Transverse colon (tissue), 4 donors: Measurements from ENCODE around the gene PRDM11. TPM values are rescaled to one million over a fixed set of nuclear protein-coding genes. Genes with fewer than 3 reads are reported as not detected.

Experiments used
- DNase-seq: peaks from one replicate; pipeline ENCODE4 v3.0.0-alpha.2; 2019
- H3K27ac ChIP-seq, 4 donors: fragments of 200-600 bp; sonication (generic); 2 replicates each; pipeline ENCODE4 v1.5.1; 2016 to 2018; ENCODE audit warnings: inconsistent platforms in 4 of 4
- H3K27me3 ChIP-seq: fragments of 200-600 bp; sonication (generic); 2 replicates; pipeline ENCODE4 v1.5.1; 2017; ENCODE audit warnings: inconsistent platforms
- H3K36me3 ChIP-seq, 4 donors: fragments of 200-600 bp; sonication (generic); 2 replicates each; pipeline ENCODE4 v1.5.1; 2017 to 2019; ENCODE audit warnings: inconsistent platforms in 4 of 4
- H3K4me1 ChIP-seq, 4 donors: fragments of 200-600 bp; sonication (generic); 2 replicates each; pipeline ENCODE4 v1.5.1; 2017 to 2020; ENCODE audit warnings: inconsistent platforms in 4 of 4
- H3K4me3 ChIP-seq, 4 donors: fragments of 200-600 bp; sonication (generic); 1 replicate in 1 of 4; 2 replicates in 3 of 4; pipeline versions ENCODE4 v1.5.1 to v1.6.1; 2017 to 2019; ENCODE audit warnings: inconsistent platforms in 4 of 4
- H3K9me3 ChIP-seq, 2 donors: fragments of 200-600 bp; sonication (generic); 2 replicates each; pipeline ENCODE4 v1.5.1; 2017 to 2019; ENCODE audit warnings: inconsistent platforms in 2 of 2
- CTCF ChIP-seq, 5 experiments: fragments of 200-600 bp in 3 of 5; fragments of 450-650 bp in 2 of 5; sonication (generic) in 3 of 5; IDR thresholded peaks; 1 replicate in 2 of 5; 2 replicates in 3 of 5; pipeline ENCODE4 v1.5.1; 2016 to 2017; ENCODE audit warnings: antibody characterized with exemption in 5 of 5, inconsistent platforms in 3 of 5, mild to moderate bottlenecking in 2 of 5, moderate library complexity in 1 of 5
- EP300 ChIP-seq: sonication (generic); formaldehyde crosslinking; IDR thresholded peaks from one replicate; pipeline ENCODE4 v1.6.1; 2017; ENCODE audit warnings: antibody characterized with exemption, low read depth
- POLR2A ChIP-seq: fragments of 450-650 bp; IDR thresholded peaks from one replicate; pipeline ENCODE4 v1.6.1; 2016; ENCODE audit warnings: antibody characterized with exemption, mild to moderate bottlenecking, moderate library complexity
- POLR2AphosphoS5 ChIP-seq, 3 donors: sonication (generic); formaldehyde crosslinking; IDR thresholded peaks; one replicate each; pipeline ENCODE4 v1.6.1; 2016; ENCODE audit warnings: antibody characterized with exemption in 3 of 3
- WGBS, 2 donors: methylation state at CpG; one replicate each; pipeline ENCODE4 v1.1.5; 2018; ENCODE audit warnings: low coverage in 1 of 2; 5-methylcytosine and 5-hydroxymethylcytosine counted together
- in situ Hi-C, 4 donors: fragments of 200-750 bp; cut with MboI; loops; one replicate each; pipeline versions ENCODE4 v1.15.0 to v1.15.1; 2017; ENCODE audit warnings: low sequenced_read_pairs in 3 of 4, low pct_ligation_motif_present in 1 of 4, low pct_unique_long_range_greater_than_20kb in 1 of 4
- intact Hi-C: fragments of 100-400 bp; cut with DNase I; formaldehyde crosslinking; loops from one replicate; pipeline ENCODE4 v1.15.1; 2023; ENCODE audit warnings: low total_unique reads
- total RNA-seq, 4 donors: library from RNA; depleted of rRNA; stranded (reverse); fragments of >200 nt; gene quantifications; one replicate each; pipeline ENCODE4 v1.1.0, GENCODE V29; 2016

PRDM11 gene
- total RNA-seq, 4 donors from 2014 or later = 5.0 to 11.2 (median 7.9) TPM

GRCh38 chr11:45152740-45153595 is 6.5 kb downstream of the PRDM11 start:
- DNase-seq = no peak
- in situ Hi-C loops = no loop called here
- TF ChIP-seq POLR2A = no peak
- no peak for TF ChIP-seq EP300
- no peak for TF ChIP-seq CTCF (IDR thresholded peaks at IDR 0.05)
- no peak for TF ChIP-seq POLR2AphosphoS5 (IDR thresholded peaks at IDR 0.05)
- H3K36me3 ChIP-seq = no peaks in the 10 kb centered on the region
- intact Hi-C loops = no loop called here
- no peak overlapping the region for H3K27ac ChIP-seq
- no peak overlapping the region for H3K4me3 ChIP-seq
- WGBS, 2 donors = 89 to 91% methylated on average over 3 to 14 of the region's 14 CpGs
- peaks cover 9 to 28% (median 15%) of the 10 kb centered on the region in 4 donors for H3K4me1 ChIP-seq
- H3K27me3 ChIP-seq = no peaks in the 10 kb centered on the region
- H3K9me3 ChIP-seq = no peaks in the 10 kb centered on the region

GRCh38 chr11:45154276-45154675 is 7.8 kb downstream of the PRDM11 start:
- no peak for DNase-seq
- no peak for TF ChIP-seq EP300
- TF ChIP-seq POLR2AphosphoS5 (IDR thresholded peaks at IDR 0.05) = no peak
- TF ChIP-seq CTCF (IDR thresholded peaks at IDR 0.05) = no peak
- Histone ChIP-seq H3K27ac (no peak overlapping the region), H3K36me3 (no peaks in the 10 kb centered on the region), H3K4me3 (no peak overlapping the region), H3K27me3 (no peaks in the 10 kb centered on the region), H3K9me3 (no peaks in the 10 kb centered on the region), H3K4me1 (peaks cover 15 to 32% (median 23%) of the 10 kb centered on the region in 4 donors)
- 97 to 100% methylated on average over 2 to 6 of the region's 6 CpGs for WGBS, 2 donors
- intact Hi-C loops (no loop called here), in situ Hi-C loops (no loop called here)

- no peak for DNase-seq
- Histone ChIP-seq H3K4me3 (no peak overlapping the region), H3K27ac (no peak overlapping the region), H3K4me1 (peaks cover 15 to 35% (median 23%) of the 10 kb centered on the region in 4 donors), H3K9me3 (no peaks in the 10 kb centered on the region), H3K27me3 (no peaks in the 10 kb centered on the region), H3K36me3 (no peaks in the 10 kb centered on the region)
- no peak for TF ChIP-seq CTCF (IDR thresholded peaks at IDR 0.05)
- no peak for TF ChIP-seq EP300
- no peak for TF ChIP-seq POLR2A
- 72% methylated on average over 11 of the region's 11 CpGs; no CpG with 5 or more reads in 1 of the 2 donors for WGBS, 2 donors
- intact Hi-C loops = no loop called here
- in situ Hi-C loops = no loop called here
Observed at GRCh38 chr11:45155058-45155551, 8.7 kb downstream of the PRDM11 start.

GRCh38 chr11:45155627-45156180 is 9.3 kb downstream of the PRDM11 start:
- H3K4me1 ChIP-seq = peaks cover 15 to 35% (median 23%) of the 10 kb centered on the region in 4 donors
- intact Hi-C loops (no loop called here), in situ Hi-C loops (no loop called here)
- no peak for DNase-seq
- 73 to 76% methylated on average over 2 to 4 of the region's 4 CpGs for WGBS, 2 donors
- H3K27me3 ChIP-seq = no peaks in the 10 kb centered on the region
- no peaks in the 10 kb centered on the region for H3K36me3 ChIP-seq
- H3K4me3 ChIP-seq = no peak overlapping the region
- H3K9me3 ChIP-seq = no peaks in the 10 kb centered on the region
- TF ChIP-seq EP300 = no peak
- TF ChIP-seq CTCF (IDR thresholded peaks at IDR 0.05) = no peak
- no peak for TF ChIP-seq POLR2A
- TF ChIP-seq POLR2AphosphoS5 (IDR thresholded peaks at IDR 0.05) = no peak
- no peak overlapping the region for H3K27ac ChIP-seq
